HG03066 (cell line): ENCODE results near the gene SMIM36.
"Not testable (repeated sequence)": the region's sequence is repeated elsewhere in the genome, so short reads cannot be mapped to it uniquely, and the experiment has no call there.

Experiments used
- ATAC-seq: cut with Tn5 transposase; IDR thresholded peaks from one replicate; pipeline ENCODE4 v1.9.1; 2021; ENCODE audit warnings: low read depth; ENCODE audit not compliant: unreplicated experiment

The SMIM36 gene

DNA sequence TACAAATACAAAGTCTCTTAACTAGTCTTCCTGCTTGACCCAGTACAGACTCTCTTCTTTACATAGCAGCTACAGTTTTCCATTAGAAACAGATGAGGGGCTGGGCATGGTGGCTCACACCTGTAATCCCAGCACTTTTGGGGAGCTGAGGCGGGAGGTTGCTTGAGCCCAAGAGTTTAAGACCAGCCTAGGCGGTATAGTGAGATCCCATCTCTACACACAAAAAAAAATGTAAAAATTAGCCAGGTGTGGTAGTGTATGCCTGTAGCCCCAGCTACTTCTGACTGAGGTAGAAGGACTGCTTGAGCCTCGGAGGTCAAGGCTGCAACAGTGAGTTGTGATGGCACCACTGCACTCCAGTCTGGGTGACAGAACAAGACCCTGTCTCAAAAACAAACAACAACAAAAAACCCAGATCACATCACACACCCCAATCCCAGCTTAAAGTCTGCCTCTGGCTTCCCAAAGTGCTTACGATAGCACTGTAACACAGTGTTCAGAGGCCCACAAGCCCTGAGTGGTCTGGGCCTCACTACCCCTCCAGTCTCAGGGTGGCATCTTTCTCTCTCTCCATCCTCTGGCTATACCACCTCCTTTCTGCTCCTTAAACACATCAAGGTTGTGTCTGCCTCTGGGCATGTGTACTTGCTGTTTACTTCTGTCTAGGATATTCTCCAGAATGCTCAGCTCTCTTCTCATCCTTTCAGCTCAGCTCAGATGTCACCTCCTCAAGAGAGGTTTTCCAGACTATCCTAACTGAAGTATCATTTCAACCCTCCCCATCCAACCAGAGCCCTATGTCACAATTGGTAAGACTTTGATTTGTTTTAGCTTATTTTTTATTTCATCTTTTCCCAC is 93.6 kb downstream of the SMIM36 start:
- ATAC-seq, result no peak

DNA sequence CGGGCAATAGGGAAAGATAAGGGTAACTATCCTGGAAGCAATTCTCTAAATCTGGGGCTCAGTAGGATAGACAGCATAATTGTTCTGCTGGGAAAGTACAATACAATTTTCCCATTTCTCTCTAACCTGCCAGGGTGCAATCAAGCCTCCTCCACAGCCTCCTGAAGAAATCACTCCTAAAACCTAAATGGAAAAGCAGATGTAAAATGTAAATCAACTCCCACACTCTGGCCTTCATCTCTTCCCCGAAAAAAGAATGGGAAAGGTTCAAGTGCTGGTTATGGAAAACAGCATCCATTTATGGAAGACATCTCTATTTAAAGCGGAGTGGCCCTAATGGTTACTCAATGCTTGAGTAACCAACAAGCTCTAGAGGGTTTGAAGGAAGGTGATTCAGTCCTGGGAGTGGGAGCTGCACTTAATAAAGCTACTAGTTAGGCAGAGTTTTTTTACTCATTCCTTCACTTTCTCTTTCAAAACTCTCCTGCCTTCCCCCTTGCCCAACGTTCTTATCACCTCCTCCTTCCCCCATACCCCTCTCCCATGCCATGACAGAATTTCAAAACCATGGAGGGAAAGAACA is 94.7 kb downstream of the SMIM36 start:
- no peak for ATAC-seq

DNA sequence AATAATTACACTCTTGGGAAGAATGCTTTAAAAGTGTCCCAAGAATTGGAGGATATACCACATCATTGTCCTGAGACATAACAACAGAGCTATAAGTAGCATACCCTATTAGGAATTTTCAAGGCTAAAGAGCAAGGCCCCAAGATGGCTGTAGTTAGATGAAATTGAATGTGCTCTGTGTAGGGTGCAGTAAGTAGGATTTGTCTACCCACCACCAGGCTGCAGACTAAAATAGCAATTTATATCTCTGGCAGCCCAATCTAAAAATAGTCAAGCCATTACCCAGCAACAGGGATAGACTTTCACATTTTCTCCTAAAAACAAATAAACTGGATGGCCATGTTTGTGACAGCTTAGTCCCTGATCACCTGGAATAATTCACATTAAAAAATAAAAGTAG is 95.3 kb downstream of the SMIM36 start:
- ATAC-seq, result no peak

DNA sequence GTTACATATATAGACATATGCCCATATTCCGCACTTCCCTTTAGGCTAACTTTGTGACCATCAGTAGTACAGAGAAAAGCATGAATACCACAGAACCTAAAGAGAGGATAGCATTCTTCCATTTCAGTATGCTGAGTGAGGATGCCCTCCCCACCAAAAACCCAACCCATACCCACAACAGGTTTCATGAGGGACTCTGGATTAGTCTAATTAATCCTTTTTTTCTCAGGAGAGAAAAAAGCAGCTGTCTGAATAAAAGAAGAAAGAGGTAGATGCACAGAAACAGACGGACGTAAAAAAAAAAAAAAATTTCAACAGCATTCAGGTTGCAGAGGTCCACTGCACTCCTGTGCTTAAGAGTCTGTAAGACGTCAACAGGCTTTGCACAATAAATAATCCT is 96.3 kb downstream of the SMIM36 start:
- ATAC-seq, result no peak

DNA sequence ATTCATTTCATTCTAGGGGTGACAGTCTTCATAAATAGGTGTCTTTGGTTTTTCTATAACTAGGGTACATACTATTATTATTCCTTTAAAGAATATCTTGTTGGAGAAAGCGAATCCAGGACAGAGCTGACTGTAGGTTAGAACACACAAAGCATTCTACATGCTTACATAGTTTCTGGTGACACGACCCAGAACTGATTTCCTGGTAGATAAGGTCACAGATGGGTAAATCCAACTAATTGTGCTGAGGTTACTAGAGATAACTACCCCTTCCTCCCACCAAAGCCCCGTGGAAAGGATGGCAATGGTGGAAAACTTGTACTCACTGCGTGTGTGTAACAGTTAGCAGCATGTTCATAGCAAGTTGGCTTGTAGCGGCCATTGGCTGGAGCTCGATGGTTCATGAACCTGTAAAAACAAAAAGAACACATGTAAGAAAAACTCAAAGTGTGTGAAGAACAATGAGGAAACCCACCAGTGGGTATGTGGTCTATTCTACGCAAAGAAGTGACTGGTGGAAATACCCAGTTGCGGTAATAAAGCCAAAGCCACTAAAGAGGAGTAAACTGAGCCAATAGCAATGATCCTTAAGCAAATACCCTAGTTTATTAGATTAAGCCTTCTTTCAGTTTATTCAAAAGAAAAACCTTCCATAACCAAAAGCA is 97.3 kb downstream of the SMIM36 start:
- no peak for ATAC-seq

DNA sequence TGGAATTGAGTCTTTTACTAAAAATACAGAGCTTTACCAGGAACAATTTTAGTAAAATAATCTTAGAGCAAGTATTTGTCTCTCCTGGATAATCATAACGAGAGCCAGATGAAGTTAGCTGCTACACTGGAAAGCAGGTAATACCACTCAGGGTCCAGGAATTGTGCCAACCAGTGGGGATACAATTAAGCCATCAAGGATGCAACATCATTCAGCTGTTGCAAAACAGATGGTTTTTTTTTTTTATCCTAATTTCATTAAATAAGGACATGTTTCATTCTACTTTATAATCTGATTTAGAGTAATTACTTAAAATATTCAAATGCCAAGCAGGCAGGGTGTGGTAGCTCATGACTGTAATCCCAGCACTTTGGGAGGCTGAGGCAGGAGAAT is 99.8 kb downstream of the SMIM36 start:
- ATAC-seq, result no peak

DNA sequence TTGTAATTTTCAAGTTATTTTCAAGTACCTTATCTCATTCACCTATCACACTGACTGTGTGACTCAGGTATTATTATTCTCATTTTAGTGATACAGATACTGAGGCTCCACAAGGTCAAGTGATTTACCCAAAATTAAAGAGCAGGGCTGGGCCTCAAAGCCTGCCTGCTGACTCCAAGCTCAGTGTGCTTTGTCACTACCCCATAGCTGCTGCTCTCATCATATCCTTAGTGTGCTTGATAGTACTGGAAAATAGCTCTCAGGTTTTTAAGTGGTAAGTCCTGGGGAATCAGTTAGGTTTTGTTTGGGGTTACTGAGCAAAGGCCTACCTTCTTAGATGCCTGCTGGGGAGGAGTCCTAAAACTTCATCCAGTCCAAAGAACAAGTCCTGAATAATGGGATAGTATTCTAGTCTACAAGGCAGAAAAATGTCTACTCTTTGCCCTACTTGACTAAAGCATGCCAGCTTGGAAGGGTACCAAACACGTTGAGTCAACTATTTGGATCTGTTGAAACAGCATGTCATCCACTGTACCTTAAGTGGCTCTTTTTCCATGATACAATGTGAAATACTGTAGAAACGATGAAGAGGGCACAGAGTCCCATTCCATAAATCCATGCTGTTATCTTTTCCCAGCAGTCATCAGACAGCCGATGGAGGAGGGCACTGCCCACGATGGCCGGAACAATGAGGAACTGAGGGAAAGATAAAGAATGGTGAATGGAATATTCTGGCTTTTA is 100.4 kb downstream of the SMIM36 start:
- no peak for ATAC-seq

DNA sequence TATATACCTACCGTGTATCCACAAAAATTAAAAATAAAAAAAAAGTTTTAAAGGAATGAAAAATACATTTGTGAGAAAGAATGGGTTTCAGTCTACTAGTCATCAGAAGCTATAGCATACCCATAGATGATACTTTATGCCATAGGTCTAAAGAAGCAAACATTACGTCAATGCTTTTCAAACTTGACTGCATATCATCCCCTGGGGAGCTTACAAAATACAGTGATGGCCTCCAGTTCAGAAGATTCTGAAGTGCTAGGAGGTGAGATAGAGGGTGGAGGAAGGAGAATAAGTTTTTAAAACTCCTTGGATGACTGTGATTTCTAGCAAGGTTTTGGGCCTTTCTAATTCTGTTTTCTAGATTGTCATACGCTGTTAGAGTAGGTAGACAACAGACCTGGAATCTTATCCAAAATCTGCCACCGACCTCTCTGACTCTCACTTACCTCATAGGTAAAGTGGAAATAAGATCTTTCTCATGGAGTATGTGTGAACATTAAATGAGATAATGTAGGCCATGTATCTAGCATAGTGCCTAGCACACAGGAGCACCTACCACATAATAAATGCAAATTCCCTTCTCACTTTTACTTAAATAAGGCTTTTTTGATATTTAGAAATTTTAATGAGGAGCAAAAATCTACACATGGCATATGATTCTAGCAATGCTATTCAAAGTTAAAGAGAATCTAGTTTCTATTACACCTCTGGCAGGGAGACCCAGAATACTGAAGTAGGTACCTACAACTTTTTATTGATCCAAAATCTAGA is 102.0 kb downstream of the SMIM36 start:
- ATAC-seq, result no peak

DNA sequence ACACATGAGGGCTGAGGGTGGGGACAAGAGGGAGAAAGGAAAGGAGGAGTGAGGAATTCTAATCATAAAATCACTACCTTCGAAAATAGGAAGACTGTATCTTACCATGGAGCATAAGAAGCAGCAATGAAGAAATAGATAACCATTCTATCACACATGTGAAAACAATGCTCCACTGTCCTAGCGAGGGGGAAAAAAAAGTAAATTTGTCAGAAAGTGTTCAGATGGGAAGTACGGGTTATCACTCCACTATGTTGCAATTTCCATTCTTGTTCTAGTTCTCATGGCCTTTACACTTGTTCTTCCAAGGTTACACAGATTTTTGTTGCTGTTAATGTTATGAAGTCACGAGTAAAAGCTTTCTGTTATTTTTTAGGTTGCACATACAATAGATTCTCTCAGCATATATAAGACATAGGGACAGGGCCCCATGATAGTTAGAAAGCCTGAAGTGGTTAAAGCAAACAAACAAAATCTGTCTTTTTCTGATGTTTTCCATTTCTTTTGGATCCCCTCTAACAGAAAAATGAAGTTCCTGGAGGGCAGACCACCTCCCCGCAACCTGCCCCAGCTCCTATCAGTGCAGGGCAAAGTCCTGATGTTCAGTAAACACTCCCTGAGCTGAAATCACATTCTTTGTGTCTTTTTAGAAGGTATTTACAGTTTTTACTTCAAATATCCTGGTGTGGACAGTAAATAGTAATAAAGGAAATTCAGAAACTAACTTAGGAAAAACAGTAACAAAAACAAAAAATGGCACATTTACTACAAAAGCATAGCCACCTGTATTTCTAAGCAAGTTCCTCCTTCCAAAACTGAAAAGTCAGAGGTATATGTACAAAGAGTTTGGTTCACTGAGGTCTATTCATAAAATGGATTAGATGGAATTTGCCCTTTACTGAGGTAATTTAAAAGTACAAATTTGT is 103.3 kb downstream of the SMIM36 start:
- no peak for ATAC-seq

DNA sequence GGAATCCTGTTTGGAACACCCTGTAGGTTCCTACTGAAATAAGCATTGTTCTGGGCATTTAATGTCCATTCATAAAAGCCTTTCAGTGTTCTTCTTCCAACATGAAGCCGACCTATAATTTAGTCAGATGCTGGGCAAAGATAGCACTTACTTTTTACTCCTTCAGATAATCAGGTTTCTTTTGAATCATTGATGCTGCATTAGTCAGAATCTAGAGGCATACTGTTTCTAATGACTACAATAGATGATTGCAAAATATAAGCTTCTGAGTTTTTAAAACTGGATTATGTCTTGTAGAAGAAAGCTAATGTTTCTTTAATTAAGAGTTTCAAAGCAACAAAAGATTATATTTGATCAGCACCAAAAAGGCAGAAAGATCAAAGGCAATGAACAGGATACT is 105.7 kb downstream of the SMIM36 start:
- ATAC-seq, result no peak

DNA sequence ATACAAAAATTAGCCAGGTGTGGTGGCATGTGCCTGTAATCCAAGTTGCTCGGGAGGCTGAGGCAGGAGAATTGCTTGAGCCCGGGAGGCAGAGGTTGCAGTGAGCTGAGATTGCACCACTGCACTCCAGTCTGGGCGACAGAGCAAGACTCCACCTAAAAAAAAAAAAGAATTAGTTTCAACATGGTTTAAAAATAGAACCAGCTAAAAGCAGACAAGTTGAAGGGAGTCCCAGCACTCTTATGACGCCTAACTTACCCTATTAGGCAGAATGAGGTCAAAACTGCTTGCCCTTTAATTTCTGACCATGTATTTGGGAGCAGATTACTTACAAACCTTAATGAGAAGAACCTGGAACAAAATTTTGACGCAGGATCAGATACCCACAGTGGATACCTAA is 107.1 kb downstream of the SMIM36 start:
- not testable (repeated sequence) for ATAC-seq

DNA sequence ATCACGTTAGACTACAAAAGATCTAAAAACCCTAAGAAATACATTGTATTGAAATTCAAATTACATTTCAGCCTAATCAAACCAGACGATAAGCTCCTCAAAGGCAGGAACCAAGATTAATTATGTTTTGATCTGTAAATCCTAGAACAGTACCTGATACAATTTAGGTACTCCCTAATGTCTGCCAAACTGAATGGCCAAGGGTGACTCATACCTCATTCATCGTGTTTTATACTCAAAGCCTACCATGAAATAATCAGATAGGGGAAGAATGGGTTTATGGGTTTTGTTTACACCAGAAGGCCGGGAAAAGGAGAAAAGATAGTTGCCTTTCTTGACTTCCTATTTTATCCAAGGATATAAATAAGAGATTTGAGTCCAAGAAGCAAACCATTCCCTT is 108.9 kb downstream of the SMIM36 start:
- ATAC-seq, result no peak
